PFSK-1 (cell line): Measurements from ENCODE around the gene CA12.

ENCODE experiments used
- POLR2AphosphoS5 ChIP-seq: IDR thresholded peaks from 2 replicates; pipeline ENCODE4 v1.6.1; 2012; ENCODE audit warnings: low read depth, mild to moderate bottlenecking, control low read depth, low read length, moderate library complexity
- REST ChIP-seq, 2 experiments: IDR thresholded peaks; 2 replicates each; pipeline versions ENCODE4 v1.6.1 to v1.8.0; 2011 to 2012; ENCODE audit warnings: low read depth in 2 of 2, low read length in 2 of 2, control low read depth in 1 of 2, inconsistent platforms in 1 of 2, mild to moderate bottlenecking in 1 of 2, moderate library complexity in 1 of 2; ENCODE audit not compliant: insufficient read depth in 1 of 2
- SIN3A ChIP-seq: IDR thresholded peaks from 2 replicates; pipeline ENCODE4 v1.6.1; 2012; ENCODE audit warnings: mild to moderate bottlenecking, low read length, moderate library complexity, borderline replicate concordance; ENCODE audit not compliant: insufficient read depth
- TAF1 ChIP-seq: IDR thresholded peaks from 2 replicates; pipeline ENCODE4 v1.6.1; 2012; ENCODE audit warnings: low read length, control low read depth, borderline replicate concordance; ENCODE audit not compliant: insufficient read depth

- TF ChIP-seq POLR2AphosphoS5 (no peak), TAF1 (no peak), REST (IDR thresholded peaks at IDR 0.05; ENCODE audit: insufficient read depth in 1 of 2, low read depth in 2 of 2, low read length in 2 of 2) (no peak), SIN3A (no peak)
These were observed 49.1 kb downstream of the CA12 start for GRCh38 chr15:63332367-63333124.
